GM18868 (cell line): ENCODE measurements around the gene DIAPH2.

Experiments
- ATAC-seq: cut with Tn5 transposase; IDR thresholded peaks from one replicate; pipeline ENCODE4 v1.9.1; 2021; ENCODE audit warnings: mild to moderate bottlenecking, moderate library complexity; ENCODE audit not compliant: unreplicated experiment

DIAPH2 gene

GRCh38 chrX:97629597-97629985 is 944.9 kb downstream of the DIAPH2 start:
- no peak for ATAC-seq

GRCh38 chrX:97633798-97634197 is 949.2 kb downstream of the DIAPH2 start:
- ATAC-seq: no peak

GRCh38 chrX:97636473-97637140 is 952.0 kb downstream of the DIAPH2 start:
- ATAC-seq: no peak

- no peak for ATAC-seq
These were observed 952.6 kb downstream of the DIAPH2 start for GRCh38 chrX:97637289-97637688.

GRCh38 chrX:97638621-97639020 is 954.0 kb downstream of the DIAPH2 start:
- no peak for ATAC-seq

GRCh38 chrX:97639526-97639925 is 954.9 kb downstream of the DIAPH2 start:
- no peak for ATAC-seq
